ENCODE data around the gene CISD3.

CISD3 gene

DNA sequence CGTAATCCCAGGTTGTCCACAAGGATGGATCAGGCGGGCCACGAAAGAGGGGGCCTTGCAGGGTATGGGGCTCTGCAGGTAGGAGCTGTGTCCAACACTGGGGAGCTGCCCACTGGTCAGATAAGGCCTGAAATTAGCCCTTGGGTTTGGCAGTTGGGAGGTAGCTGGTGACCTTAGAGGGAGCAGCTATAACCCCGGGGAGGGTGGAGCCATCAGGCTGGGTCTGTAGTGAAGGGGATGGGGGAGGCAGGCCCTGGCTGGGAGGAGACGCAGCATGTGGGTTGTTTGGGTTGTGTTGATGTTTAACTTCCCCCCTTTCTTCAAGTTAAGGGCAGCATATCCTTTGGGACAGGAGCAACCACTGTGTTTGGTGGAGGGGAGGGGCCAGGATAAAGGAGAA lies 19.2 kb upstream of the CISD3 start:
- no peak for DNase-seq (ENCODE audit: low read depth in 1 of 2, low spot score in 1 of 2)
- no peak for TF ChIP-seq JUND (IDR thresholded peaks at IDR 0.05; ENCODE audit: low read depth)
- in situ Hi-C loops (cut with HindIII; ENCODE audit: low pct_unique_long_range_greater_than_20kb, low sequenced_read_pairs) = no loop called here

DNA sequence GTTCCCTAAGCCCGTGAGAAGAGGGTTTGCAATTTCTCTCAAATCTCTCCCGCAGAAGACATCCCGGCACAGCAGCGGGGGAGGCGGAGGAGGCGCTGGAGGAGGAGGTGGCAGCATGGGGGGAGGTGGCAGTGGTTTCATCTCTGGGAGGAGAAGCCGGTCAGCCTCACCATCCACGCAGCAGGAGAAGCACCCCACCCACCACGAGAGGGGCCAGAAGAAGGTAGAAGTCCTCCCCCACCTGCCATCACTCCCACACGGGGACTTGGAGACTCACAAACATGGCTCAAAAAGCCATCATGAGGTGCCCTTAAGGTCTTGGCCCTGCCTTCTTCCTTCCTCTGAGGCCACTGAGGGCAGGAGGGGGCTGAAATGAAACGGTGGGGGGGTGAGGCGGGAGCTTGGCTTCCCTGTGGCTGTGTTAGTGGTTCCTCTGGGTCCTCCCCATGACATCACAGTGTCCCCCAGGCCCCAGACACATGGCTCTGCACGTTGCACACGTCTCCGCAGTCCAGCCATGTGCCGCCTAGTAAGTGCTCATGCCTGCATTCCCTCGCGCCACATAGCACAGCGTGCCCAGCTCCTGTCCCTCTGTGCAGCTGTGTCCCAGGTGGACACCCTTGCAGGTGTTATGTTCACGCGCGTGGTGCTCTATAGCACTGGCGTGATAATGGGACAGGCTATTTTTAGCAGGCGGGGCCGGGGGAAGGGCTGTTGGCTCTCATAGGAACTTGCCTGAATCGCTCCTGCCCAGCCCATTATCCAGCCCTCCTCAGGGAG lies 18.2 kb upstream of the CISD3 start:
- in situ Hi-C loops (cut with HindIII; ENCODE audit: low pct_unique_long_range_greater_than_20kb, low sequenced_read_pairs) = no loop called here
- TF ChIP-seq JUND (IDR thresholded peaks at IDR 0.05; ENCODE audit: low read depth) = no peak
- DNase-seq (ENCODE audit: low read depth in 1 of 2, low spot score in 1 of 2) = no peak

DNA sequence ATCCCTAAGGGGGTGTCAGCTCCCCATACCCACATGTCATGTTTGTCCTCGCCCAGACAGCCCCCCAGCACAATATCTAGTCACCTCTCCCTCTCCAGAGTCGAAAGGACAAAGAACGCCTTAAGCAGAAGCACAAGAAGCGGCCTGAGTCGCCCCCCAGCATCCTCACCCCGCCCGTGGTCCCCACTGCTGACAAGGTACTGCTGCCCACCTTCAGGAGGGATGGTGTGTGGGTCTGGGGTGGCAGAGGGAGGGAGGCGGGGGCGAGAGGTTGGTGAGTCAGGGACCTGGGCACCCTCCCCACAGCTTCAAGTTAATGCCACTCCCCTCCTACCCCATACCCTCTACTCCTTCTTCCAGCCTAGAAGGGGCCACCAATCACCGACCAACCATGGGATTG lies 17.5 kb upstream of the CISD3 start:
- no peak for TF ChIP-seq JUND (IDR thresholded peaks at IDR 0.05; ENCODE audit: low read depth)
- in situ Hi-C loops (cut with HindIII; ENCODE audit: low pct_unique_long_range_greater_than_20kb, low sequenced_read_pairs) = no loop called here
- no peak for DNase-seq (ENCODE audit: low read depth in 1 of 2, low spot score in 1 of 2)

DNA sequence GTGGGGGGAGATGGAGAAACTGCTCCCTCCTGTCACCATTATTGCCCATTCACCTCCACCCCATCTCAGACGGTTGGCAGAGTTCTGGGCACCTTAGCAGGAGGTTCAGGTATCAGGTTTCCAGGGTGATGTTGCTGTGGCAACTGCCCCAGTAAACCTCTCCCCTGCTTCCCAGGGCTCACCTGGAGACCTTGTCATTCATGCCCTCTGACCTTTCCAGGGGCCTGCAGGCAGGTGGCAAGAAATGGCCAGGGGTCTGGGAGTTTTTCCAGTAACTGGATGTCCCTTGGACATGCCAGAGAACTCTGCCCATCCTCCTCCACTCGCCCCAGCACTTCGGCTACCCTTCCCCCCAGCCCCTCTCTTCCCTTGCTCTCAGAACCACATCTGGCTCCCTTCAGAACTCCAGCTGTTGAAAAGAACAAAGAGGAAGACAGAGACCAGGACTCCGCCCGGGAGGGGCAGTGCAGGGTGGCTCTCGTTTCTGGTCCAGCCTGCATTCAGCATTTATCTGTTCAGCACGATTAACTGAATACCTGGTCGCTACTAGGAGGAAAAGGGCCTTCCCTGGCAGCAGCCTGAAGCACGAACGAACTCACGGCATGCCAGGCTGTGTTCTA lies 16.6 kb upstream of the CISD3 start:
- DNase-seq (ENCODE audit: low read depth in 1 of 2, low spot score in 1 of 2) = no peak
- in situ Hi-C loops (cut with HindIII; ENCODE audit: low pct_unique_long_range_greater_than_20kb, low sequenced_read_pairs) = no loop called here
- no peak for TF ChIP-seq JUND (IDR thresholded peaks at IDR 0.05; ENCODE audit: low read depth)

DNA sequence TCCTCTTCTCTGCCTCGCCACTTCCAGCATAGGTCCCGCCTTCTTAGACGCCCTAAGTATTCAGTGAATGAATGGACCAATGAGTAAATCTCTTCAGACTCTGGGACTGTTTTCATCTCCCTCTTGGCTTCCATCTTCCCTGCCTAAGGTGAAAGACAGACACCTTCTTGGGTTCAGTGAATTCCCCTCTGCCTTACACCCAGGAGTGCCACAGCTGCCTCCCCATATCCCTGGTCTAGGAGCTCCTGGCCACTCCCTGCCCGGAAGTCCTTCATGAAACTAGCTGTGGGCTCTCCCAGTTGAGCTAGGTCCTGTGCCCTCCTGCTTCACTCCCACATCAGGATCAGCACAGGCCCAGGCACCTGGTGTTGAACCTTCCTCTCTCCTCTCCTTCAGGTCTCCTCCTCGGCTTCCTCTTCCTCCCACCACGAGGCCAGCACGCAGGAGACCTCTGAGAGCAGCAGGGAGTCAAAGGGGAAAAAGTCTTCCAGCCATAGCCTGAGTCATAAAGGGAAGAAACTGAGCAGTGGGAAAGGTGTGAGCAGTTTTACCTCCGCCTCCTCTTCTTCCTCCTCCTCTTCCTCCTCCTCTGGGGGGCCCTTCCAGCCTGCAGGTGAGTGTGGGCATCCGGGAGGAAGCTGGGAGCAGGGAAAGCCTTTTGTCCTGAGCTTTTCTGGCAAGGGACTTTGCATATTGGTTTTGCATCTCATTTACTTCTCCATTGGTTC lies 14.8 kb upstream of the CISD3 start:
- DNase-seq (ENCODE audit: low read depth in 1 of 2, low spot score in 1 of 2) = no peak
- in situ Hi-C loops (cut with HindIII; ENCODE audit: low pct_unique_long_range_greater_than_20kb, low sequenced_read_pairs) = no loop called here
- no peak for TF ChIP-seq JUND (IDR thresholded peaks at IDR 0.05; ENCODE audit: low read depth)

GRCh38 chr17:38716368-38717005 lies 13.7 kb upstream of the CISD3 start:
- DNase-seq (ENCODE audit: low read depth in 1 of 2, low spot score in 1 of 2) = no peak
- no peak for TF ChIP-seq JUND (IDR thresholded peaks at IDR 0.05; ENCODE audit: low read depth)
- in situ Hi-C loops (cut with HindIII; ENCODE audit: low pct_unique_long_range_greater_than_20kb, low sequenced_read_pairs) = no loop called here

DNA sequence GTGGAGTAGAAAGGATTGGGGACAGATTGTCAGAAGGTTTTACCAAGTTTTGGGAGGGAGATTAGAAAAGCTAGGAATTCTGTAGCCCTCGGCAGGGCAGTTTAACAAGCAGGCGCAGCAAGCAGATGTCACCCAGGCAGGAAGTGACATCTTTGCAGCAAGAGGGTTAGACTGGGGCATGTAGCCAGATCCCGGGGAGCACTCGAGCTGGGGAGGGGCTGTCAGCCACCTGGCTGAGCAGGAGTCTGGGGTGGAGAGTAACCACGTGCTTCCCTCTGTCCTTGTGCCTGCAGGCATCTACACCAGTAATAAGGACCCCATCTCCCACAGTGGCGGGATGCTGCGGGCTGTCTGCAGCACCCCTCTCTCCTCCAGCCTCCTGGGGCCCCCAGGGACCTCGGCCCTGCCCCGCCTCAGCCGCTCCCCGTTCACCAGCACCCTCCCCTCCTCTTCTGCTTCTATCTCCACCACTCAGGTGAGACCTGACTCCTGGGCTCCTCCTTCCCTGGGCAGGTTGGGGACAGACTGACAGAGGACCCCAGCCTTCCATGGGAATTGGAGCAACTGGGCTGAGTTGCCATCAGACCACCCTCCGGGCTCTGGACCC lies 12.9 kb upstream of the CISD3 start:
- TF ChIP-seq JUND (IDR thresholded peaks at IDR 0.05; ENCODE audit: low read depth) = no peak
- DNase-seq (ENCODE audit: low read depth in 1 of 2, low spot score in 1 of 2) = no peak
- in situ Hi-C loops (cut with HindIII; ENCODE audit: low pct_unique_long_range_greater_than_20kb, low sequenced_read_pairs) = no loop called here

- DNase-seq (ENCODE audit: low read depth in 1 of 2, low spot score in 1 of 2) = no peak
- no peak for TF ChIP-seq JUND (IDR thresholded peaks at IDR 0.05; ENCODE audit: low read depth)
- in situ Hi-C loops (cut with HindIII; ENCODE audit: low pct_unique_long_range_greater_than_20kb, low sequenced_read_pairs) = no loop called here
These were observed 10.7 kb upstream of the CISD3 start for GRCh38 chr17:38719289-38719942.

GRCh38 chr17:38719943-38720641 lies 10.0 kb upstream of the CISD3 start:
- TF ChIP-seq JUND (IDR thresholded peaks at IDR 0.05; ENCODE audit: low read depth) = no peak
- peak in 1 of 2 experiments; percentile 62 for DNase-seq (ENCODE audit: low read depth in 1 of 2, low spot score in 1 of 2)
- in situ Hi-C loops (cut with HindIII; ENCODE audit: low pct_unique_long_range_greater_than_20kb, low sequenced_read_pairs) = no loop called here

DNA sequence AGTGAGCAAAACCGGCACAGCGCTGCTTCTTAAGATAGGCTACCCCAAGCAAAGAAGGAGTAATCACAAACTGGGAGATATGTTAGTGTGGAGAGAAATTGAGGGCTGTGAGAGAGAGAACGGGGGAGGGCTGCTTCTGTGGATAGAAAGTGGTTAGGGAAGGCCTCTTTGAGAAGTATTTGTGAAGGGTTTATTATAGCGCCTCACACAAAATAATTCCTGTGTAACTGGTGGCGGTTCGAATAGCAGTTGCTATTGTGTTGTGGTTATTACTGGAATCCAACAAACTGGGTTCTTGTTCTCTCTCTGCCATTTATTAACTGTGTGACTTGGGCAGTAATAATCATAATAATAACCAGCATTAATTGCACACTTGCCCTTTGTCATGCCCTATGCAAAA lies 9.2 kb upstream of the CISD3 start:
- in situ Hi-C loops (cut with HindIII; ENCODE audit: low pct_unique_long_range_greater_than_20kb, low sequenced_read_pairs) = no loop called here
- TF ChIP-seq JUND (IDR thresholded peaks at IDR 0.05; ENCODE audit: low read depth) = no peak
- DNase-seq (ENCODE audit: low read depth in 1 of 2, low spot score in 1 of 2) = no peak

DNA sequence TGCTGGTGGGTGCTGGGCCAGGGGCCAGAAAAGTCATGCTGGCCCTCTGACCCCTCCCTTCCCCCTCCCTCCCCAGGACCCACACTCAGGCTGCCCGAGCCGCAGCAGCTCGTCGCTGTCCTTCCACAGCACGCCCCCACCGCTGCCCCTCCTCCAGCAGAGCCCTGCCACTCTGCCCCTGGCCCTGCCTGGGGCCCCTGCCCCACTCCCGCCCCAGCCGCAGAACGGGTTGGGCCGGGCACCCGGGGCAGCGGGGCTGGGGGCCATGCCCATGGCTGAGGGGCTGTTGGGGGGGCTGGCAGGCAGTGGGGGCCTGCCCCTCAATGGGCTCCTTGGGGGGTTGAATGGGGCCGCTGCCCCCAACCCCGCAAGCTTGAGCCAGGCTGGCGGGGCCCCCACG lies 8.3 kb upstream of the CISD3 start:
- TF ChIP-seq JUND (IDR thresholded peaks at IDR 0.05; ENCODE audit: low read depth) = no peak
- DNase-seq (ENCODE audit: low read depth in 1 of 2, low spot score in 1 of 2) = no peak
- in situ Hi-C loops (cut with HindIII; ENCODE audit: low pct_unique_long_range_greater_than_20kb, low sequenced_read_pairs) = no loop called here
